Erythroblast (primary cell): ENCODE measurements around the gene CACNA1F.

ENCODE experiments used
- GATA1 ChIP-seq: IDR thresholded peaks from 2 replicates; pipeline ENCODE4 v1.6.1; 2011; ENCODE audit warnings: low read depth, mild to moderate bottlenecking, control low read depth, low read length, moderate library complexity
- POLR2A ChIP-seq: IDR thresholded peaks from 2 replicates; pipeline ENCODE4 v1.6.1; 2011; ENCODE audit warnings: mild to moderate bottlenecking, low read length

- TF ChIP-seq POLR2A = no peak
- no peak for TF ChIP-seq GATA1
Measured at GRCh38 chrX:49193542-49193964, 39.6 kb downstream of the CACNA1F start.
